ENCODE measurements around the gene AKAP6. TPM values are rescaled to one million over a fixed set of nuclear protein-coding genes. Genes with fewer than 3 reads are reported as not detected.

The AKAP6 gene
- total RNA-seq, 1 experiment from 2014 or later, result 1.1 TPM

DNA sequence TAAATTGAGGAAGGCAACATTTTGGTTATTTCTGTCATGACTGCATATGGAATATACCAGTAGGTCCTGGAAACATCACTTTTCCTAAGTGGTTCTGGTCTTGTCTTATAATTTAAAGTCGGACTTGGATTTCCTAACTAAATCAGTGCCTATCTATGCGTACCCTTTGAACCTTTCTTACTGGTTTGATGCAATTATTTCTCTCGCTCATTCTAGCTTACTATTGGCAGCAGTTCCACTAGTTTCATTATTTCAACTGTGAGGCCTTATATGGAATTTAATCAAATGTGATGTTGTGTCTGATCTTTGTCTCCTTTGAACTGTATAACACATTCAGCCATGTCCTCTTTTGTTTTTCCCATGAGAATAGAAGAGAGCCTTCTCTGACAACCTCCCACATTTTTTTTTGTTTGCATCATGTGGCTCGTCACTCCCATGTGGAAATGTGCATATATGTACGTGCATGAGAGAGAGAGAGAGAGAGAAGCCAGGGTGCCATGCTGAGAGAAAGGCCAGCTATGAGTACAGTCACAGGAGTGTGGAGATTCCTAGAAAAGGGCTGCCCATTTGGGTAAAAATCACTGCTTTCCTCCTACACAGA lies 48.0 kb downstream of the AKAP6 start:
- Histone ChIP-seq H4K91ac (ENCODE audit: insufficient read length, low read depth, low read length) (no peak overlapping the region), H2BK20ac (ENCODE audit: low read depth, low read length, poor library complexity, severe bottlenecking) (no peak overlapping the region), H3K56ac (ENCODE audit: insufficient read length, low read depth, low read length) (no peak overlapping the region), H2BK5ac (ENCODE audit: insufficient read length, low read length) (no peak overlapping the region), H3K79me1 (ENCODE audit: insufficient read depth, low read depth, low read length, poor library complexity, severe bottlenecking) (no peaks in the 10 kb centered on the region), H3K4me1 (ENCODE audit: insufficient read depth, low read length) (no peaks in the 10 kb centered on the region), H3K79me2 (ENCODE audit: insufficient read depth, low read length) (no peaks in the 10 kb centered on the region), H3K27ac (ENCODE audit: insufficient read length, low read depth, low read length) (no peak overlapping the region), H3K27me3 (ENCODE audit: insufficient read depth, low read length) (no peaks in the 10 kb centered on the region), H3K14ac (ENCODE audit: insufficient read depth, low read length) (no peak overlapping the region), H4K5ac (ENCODE audit: insufficient read length, low read depth, low read length) (no peak overlapping the region), H3K23me2 (ENCODE audit: insufficient read length, low read depth, low read length, poor library complexity, severe bottlenecking) (no peaks in the 10 kb centered on the region), H3K9me3 (ENCODE audit: control insufficient read depth, low read depth, low read length) (no peaks in the 10 kb centered on the region), H4K8ac (replicated peaks; ENCODE audit: insufficient read length, low read depth, low read length) (no peak overlapping the region), H2BK120ac (ENCODE audit: low read depth, low read length, poor library complexity, severe bottlenecking) (no peak overlapping the region), H2AK5ac (ENCODE audit: insufficient read length, low read length) (no peak overlapping the region), H4K20me1 (ENCODE audit: control insufficient read depth, insufficient read depth, insufficient read length) (no peaks in the 10 kb centered on the region), H2AFZ (ENCODE audit: low read length) (no peak overlapping the region), H2BK12ac (ENCODE audit: insufficient read length, low read depth, low read length) (no peak overlapping the region), H3K23ac (ENCODE audit: insufficient read length, low read depth, low read length) (no peak overlapping the region), H3K18ac (ENCODE audit: insufficient read length, low read depth, low read length) (no peak overlapping the region), H3K4me2 (ENCODE audit: insufficient read depth, insufficient read length, low read length) (no peak overlapping the region), H3K9ac (ENCODE audit: extremely low read depth, insufficient read length, low read length) (no peak overlapping the region), H2BK15ac (ENCODE audit: low read depth, low read length) (no peak overlapping the region), H3K4ac (ENCODE audit: low read depth, low read length) (no peak overlapping the region), H3T11ph (ENCODE audit: low read length) (no peak overlapping the region)
- no peak overlapping the region for H3K4me3 Mint-ChIP-seq
- WGBS (ENCODE audit: extremely low coverage, insufficient read length, low lambda C conversion rate), result no CpG with 5 or more reads among the region's 5 CpGs
- no peaks in the 10 kb centered on the region for H3K36me3 Mint-ChIP-seq (ENCODE audit: insufficient read depth in 1 of 3, low read depth in 3 of 3)
- no peak for DNase-seq
- TF ChIP-seq, protein P1, sequence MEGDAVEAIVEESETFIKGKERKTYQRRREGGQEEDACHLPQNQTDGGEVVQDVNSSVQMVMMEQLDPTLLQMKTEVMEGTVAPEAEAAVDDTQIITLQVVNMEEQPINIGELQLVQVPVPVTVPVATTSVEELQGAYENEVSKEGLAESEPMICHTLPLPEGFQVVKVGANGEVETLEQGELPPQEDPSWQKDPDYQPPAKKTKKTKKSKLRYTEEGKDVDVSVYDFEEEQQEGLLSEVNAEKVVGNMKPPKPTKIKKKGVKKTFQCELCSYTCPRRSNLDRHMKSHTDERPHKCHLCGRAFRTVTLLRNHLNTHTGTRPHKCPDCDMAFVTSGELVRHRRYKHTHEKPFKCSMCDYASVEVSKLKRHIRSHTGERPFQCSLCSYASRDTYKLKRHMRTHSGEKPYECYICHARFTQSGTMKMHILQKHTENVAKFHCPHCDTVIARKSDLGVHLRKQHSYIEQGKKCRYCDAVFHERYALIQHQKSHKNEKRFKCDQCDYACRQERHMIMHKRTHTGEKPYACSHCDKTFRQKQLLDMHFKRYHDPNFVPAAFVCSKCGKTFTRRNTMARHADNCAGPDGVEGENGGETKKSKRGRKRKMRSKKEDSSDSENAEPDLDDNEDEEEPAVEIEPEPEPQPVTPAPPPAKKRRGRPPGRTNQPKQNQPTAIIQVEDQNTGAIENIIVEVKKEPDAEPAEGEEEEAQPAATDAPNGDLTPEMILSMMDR (conservative IDR thresholded peaks at IDR 0.05), result no peak
- peaks cover 7 to 13% of the 10 kb centered on the region in 2 experiments for H3K4me1 Mint-ChIP-seq
- no peaks in the 10 kb centered on the region for H3K27me3 Mint-ChIP-seq (ENCODE audit: low read depth)
- H3K27ac Mint-ChIP-seq, result no peak overlapping the region
- H3K9me3 Mint-ChIP-seq, result no peaks in the 10 kb centered on the region

All from H9 (cell line).